Stimulated activated CD4-positive, alpha-beta T cell treated with anti-CD3 and anti-CD28 coated beads, Interleukin-15, amount 100 ng/mL, for 24 hours (primary cell): ENCODE measurements around the gene GNG7.
"Not testable (repeated sequence)": the region's sequence is repeated elsewhere in the genome, so short reads cannot be mapped to it uniquely, and the experiment has no call there.

Source experiments
- DNase-seq: peaks from one replicate; pipeline ENCODE4 v3.0.0-alpha.2; 2020

GNG7 gene

DNA sequence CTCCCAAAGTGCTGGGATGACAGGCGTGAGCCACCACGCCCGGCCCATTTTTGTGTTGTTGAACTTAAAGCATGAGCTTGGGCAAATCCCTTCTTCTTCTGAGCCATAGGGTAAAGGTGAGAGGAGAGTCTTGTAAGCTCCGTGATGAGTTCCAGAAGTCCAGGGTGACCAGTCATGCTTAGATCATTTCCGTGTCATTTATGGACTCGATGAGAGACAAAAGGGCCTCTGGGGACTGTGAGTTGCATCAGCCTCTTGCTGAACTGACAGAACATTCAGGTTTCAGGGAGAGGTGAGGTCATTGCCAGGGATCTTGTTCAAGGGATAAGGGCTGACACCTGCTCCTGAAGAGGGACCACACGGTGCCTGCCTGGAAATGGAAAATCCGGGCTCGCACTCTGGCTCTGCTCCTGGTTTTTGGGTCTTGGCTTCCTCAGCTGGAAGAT is 173.0 kb downstream of the GNG7 start:
- DNase-seq = no peak

DNA sequence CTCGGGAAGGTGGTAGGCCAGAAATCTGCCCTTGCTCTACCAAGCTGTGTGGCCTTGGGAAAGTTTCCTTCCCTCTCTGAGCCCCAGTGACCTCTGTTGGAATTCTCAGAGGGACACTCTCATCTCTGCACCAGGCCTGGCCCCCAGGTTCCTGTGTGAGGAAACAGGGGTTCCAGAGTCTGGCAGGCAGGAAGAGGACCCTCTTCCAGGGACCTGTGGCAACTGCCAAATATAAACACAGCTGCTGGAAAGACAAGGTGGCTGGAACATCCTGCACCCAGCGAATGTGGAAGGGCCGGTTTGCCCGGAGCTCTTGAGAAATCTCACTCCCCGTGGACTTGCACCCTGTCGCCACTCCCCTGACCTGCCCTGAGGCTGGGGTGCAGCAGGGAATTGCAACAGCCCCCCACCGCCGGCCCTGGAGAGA is 173.8 kb downstream of the GNG7 start:
- DNase-seq = no peak

DNA sequence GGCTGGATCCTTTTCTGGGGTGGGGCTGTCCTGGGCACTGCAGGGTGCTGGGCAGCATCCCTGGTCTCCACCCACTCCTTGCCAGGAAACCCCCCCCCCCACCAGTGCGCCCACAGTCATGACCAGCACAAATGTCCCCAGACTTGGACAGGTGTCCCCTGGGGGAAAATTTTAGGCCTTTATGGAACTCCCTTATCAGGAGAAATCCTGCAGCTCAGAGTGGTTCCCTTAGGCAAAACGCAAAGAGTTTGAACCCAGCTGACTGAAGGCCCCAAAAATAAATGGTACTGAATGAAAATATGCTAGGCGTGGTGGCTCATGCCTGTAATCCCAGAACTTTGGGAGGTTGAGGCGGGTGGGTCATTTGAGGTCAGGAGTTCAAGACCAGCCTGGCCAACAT is 174.8 kb downstream of the GNG7 start:
- DNase-seq = no peak

DNA sequence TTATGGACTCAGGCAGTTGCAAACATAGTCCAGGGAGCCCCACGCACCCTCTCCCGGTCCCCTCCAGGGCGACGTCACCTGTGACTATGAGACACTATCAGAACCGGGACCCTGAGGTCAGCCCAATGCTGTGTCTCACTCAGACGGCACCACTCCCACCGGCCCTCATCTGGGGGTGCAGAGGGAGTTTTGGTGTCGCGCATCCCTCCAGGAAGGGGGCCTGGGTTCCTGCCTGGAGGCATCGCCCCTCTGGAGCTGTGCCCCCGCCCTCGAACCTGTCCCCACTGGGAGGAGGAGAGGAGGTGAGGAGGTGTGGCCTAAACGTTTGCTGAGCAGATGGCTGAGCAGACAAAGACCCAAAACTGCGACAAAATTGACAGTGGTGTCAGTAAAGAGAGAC is 175.3 kb downstream of the GNG7 start:
- no peak for DNase-seq

DNA sequence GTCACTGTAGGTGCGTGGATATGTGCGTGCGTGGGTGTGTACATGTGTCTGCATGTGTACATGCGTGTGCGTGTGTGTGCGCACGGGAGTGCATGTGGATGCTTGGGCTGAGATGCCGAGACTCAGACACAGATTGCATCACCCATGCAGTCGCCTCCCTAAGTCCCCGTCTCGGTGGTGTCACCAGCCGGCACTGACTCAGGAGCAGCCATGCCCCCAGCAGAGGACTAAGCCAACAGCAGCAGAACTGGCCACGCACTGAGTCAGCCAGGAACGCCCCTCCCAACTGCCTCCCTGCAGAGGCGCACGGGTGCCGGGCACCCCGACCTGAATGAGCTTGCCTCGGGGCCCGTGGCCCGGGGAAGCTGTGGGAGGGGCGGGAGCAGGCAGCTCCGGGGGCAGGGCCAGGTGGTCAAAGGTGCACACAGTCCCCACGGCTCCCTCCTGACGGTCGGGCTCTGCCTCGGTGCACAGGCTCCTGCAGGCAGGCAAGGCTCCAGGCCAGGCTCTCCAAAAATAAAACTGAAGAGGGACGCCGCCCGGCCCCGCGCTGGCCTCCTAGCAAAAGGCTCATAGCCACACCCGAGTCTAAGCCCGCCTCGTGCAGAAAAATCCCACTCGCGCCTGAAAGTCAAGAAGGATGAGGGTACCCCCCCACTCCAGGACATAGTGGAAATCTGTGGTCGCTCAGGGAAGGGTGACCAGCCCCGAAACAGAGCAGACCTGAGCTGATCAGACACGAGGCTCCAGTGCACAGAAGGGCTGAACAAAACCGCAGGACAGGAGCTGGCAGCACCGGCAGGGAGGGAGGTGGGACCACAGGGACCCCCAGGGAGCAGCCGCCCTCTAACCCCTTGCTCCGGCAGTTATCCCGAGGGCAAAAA is 177.4 kb downstream of the GNG7 start:
- DNase-seq = no peak

GRCh38 chr19:2524361-2524839 is 178.1 kb downstream of the GNG7 start:
- DNase-seq = no peak

DNA sequence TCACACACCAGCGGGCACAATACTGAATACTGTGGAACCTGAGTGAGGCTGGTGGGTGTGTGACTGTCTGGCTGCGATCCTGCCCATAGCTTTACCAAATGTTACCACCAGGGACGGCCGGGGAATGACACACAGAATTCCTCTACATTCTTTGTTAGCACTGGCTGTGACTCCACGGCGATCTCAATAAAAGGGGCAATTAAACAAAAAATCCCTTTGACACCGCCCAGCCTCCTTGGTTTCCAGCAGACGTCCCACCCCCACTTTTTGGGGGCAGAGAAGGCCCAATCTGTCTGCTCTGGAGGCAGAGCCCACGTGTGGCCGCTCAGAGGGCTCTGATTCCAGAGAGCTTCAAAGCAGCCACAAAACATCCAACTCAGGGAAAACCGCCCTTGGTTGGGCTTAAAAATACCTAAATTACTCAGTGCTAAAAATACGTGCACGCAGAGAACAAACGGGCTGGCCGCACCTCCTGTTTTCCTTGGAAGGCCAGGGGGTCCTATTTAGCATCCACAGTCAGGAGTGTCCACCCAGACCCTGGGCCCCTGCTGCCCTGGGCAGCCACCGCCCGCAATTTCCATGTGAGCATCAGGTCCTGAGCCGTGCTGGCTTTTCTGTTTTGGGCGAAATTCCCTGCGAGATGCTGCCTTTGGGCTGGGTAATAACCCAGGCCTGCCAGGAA is 178.7 kb downstream of the GNG7 start:
- no peak for DNase-seq

DNA sequence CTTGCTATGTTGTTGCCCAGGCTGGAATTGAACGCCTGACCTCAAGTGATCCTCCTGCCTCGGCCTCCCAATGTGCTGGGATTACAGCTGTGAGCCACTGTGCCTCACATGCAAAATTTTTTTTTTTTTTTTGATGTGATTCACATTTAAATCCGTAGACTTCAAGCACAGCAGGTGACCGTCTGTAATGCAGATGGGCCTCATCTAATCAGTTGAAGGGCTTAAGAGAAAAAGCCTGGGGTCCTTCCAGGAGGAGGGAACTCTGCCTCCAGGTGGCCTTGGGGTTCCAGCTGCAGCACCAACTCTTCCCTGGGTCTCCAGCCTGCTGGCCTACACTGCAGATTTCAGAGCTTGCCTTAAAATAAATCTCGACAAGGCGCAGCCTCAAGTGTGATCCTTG is 183.0 kb downstream of the GNG7 start:
- DNase-seq = no peak

DNA sequence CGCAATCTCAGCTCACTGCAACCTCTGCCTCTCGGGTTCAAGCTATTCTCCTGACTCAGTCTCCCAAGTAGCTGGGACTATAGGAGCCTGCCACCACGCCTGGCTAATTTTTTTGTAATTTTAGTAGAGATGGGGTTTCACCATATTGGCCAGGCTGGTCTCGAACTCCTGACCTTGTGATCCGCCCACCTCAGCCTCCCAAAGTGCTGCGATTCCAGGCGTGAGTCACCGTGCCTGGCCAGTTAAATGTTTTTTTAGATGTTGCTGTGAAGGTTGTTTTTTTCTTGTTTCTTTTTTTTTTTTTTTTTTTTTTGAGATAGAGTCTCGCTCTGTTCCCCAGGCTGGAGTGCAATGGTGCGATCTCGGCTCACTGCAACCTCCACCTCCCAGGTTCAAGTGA is 183.6 kb downstream of the GNG7 start:
- not testable (repeated sequence) for DNase-seq

DNA sequence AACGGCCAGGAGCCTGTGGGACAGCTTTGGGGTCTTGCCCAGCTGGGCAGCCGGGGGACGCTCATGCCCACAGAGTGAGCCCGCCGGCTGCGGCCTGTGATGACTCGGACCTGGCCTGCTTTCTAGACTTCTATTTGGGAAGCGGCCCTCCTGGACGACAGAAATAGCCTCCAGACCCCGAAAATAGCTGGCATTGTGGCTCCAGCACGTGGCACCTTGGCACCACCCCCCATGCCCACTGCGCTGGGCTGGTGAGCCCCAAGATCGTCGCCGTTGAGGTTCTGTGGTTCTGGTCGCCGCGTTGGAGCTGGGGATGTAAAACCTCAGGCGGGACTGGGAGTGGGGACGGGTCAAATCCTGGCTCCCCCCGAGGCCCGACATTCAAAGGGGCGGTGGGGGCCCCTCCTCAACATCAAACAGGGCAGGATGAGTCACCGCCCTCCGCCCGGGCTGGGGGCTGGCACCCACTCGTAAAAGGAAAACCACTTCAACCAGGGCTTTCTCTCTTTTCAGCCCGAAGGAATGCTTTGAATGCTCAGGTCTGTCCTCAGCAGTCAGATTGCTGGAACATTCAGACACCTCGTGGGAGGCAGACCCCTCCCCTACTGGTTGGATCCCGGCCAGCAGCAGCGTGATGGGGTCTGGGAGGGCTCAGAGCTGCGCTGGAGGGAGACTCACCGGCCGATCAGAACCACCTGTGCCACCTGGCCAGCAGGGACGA is 184.5 kb downstream of the GNG7 start:
- no peak for DNase-seq

GRCh38 chr19:2516727-2517126 is 185.8 kb downstream of the GNG7 start:
- no peak for DNase-seq

DNA sequence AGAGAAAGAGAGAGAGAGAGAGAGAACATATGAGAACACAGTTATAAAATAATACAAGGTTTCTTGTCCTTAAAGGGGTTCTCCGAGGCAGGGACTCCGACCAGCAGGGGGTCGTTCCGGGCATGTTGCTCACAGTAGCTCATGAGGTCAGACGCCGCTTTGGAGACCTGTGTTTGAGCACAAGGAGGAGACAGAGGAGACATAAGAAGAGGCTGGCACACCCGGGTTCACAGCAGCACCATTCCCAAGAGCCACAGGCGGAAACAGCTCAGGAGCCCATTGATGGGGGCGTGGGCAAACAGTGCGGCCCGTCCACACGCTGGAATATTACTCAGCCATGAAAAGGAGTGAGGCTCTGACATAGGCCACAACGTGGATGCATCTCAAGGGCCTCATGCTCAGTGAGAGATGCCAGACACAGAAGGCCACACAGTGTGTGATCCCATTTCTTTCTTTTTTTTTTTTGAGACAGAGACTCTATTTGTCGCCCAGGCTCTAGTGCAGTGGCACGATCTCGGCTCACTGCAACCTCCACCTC is 187.4 kb downstream of the GNG7 start:
- DNase-seq = no peak

DNA sequence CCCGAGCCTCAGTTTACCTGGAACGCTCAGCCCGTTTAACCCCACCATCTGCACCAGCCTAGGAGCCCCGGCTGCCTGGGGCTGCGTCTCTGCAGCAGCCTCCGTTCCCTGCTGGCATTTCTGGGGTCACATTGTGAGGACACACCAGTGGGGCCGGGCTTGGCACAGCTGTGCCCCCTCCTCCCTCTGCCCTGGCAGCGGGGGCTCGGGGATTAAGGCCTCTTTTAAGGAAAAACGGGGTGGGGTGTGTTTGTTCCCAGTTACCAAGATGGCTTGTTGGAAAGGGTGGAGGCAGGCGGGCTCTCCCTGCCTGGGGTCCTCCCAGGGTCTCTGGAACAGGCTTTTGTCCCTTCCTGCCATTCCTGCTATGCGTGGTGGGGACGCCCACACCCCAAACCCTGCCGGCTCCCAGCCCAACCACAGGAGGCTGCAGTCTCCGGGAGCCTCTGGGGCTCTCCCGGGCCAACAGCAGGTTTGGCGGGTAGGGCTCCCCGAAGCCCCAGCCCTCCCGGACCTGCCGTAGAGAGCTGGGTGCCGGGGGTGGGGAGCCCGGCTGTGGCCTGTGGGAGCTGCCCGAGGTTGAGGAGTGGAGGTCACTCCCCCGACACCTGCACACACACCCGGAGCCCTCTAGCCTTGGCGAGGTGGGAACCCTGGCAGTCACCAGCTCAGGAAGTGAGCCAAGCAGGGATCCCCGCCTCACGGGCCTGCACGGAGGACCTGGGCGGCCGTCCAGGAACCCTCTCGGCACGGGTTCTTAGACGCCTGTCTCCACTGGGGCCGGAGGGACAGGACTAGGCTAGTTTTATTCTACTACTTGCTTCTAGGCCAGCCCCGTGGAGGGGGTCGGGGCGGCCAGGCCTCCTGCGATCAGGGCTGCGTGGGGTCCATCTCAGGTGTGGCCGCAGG is 189.7 kb downstream of the GNG7 start:
- DNase-seq = no peak

DNA sequence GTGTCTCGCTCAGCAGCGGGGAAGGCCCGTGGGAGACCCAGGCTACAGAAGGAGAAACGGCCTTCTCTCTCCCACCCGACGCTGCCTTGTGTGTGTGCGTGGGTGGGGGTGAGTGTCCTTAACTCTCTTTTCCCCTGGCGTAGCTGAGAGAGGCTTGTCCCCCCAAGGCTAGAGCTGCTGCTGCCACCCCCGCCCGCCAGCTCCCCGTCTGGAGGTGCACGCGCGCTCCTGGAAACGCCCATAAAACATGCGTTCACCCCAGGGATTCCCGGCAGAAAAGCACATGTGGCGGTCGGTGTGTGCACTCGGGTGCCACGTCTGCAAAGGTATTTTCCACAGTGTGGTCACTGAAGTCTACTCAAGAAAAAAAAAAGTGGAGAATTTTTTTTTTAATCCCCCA is 190.5 kb downstream of the GNG7 start:
- no peak for DNase-seq

DNA sequence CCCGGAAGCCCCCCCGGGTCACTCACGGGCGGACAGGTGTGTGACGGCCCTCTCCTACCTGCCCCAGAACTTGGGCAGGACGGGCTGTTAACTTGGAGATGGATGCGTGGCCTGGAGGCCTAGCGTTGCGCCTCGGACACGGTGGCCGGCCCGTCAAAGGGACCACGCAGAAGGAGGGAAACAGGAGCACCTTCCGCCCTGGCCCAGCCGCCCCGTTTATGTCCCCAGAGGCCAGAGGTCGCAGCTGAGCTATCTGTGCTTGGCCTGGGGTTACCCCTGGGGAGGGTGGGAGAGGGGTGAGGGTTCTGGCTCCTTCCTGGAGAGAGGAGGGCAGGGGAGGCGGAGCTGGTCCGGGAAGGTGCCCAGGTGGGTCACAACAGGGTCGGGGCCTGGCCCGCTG is 190.9 kb downstream of the GNG7 start:
- DNase-seq = no peak

GRCh38 chr19:2509096-2509495 is 193.4 kb downstream of the GNG7 start:
- DNase-seq = no peak

DNA sequence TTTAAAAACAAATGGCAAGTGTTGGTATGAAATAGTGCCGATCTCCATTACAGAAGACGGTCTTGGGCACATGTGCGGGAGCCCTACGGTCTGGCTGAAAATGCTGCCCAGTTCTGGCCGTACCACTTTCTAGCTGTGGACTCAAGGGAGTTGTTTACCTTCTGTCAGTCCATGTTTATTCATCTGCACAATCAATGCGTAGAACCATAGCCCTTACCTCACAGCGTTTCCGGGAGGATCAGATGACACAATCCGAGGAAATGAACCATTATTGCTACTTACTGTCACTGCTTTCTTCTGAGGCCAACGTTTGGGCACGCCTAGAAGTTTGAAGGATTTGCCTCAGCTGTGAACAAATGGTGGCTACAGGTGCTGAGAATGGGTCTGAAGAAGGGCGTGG is 195.4 kb downstream of the GNG7 start:
- DNase-seq = peak; percentile 20

GRCh38 chr19:2506656-2507055 is 195.8 kb downstream of the GNG7 start:
- not testable (repeated sequence) for DNase-seq

DNA sequence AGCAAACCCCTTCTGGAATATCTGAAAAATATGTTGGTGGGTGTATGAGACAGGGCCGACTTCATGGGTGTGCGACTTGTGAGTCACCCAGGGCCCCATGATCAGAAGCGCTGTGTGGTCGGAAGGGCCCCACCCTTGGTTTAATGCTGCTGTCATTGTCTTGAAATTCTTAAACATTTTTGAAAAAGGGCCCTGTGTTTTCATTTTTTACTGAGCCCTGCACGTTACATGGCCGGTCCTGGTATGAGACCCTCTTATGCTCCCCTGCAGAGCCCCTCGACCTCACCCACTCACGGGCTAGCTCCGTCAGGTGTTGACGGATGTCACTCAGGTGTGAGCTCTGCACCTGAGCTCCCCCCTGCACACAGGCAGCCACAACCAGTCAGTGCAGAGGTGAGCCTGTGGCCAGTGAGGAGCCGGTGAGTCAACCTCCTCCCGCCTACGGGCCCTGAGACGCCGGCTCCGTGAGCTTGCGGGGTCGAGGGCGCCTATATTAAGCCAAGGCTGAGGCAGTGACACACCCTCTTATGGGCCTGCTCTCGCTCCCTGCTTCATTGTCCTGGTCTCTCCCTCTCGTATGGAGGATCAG is 198.9 kb downstream of the GNG7 start:
- peak; percentile 80 for DNase-seq

DNA sequence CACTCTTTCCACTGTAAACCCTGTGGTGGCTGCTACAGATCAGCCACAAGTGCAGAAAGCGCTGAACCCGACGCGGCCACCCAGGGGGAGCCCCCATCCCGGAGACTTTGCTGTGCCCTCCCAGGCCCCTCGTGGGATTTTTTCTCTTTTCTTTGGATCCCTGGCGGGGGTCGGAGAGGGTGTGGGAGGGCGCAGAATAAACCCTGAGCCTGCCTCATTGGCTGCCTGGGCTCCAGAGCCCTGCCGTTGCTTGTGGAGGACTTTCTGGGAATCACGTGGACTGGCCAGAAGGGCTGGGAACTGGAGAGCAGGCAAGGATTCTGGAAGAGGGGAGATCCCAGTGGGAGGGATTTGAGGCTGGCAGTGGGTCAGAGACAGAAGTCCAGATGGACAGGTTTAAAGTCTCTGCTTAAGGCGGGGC is 201.6 kb downstream of the GNG7 start:
- DNase-seq = no peak

DNA sequence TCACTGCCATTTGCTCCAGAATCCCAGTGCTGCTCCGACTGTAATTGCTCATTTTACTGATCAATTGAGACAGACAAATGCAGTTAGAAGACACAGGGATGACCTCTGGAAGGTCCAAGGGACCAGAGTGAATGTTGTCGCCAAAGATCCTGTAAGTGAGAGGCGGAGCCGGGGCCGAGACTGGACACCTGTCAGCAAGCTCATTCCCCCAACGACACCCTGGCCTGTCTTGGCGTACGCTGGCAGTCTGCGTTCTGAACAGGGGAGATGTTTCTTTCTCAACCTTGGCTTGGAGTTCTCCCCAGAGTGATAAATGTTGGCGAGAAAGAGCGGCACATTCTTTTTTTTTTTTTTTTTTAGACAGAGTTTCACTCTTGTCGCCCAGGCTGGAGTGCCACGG is 202.3 kb downstream of the GNG7 start:
- DNase-seq = no peak

GRCh38 chr19:2497186-2497585 is 205.3 kb downstream of the GNG7 start:
- DNase-seq = no peak
